ENCODE results near the gene GSX2.

GSX2 gene

DNA sequence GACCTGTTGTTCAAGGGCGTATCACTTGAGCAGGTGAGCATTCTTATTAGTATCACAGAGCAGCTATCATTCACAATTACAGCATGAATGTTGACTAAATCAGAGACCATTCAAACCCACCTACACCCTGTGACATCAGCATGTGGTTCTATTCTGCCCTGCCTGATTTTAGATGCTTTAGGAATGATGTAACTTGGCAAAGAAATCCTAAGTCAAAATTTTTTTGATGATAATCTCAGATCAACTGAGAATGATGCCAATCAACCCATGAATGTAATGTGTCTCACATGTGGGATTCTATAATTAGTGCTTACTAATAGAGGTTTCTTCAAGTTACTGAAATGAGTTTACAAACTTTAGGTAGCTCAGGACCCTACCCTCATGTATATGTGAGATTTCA lies 22.2 kb upstream of the GSX2 start:
- no peak for DNase-seq (ENCODE audit: low read depth in 3 of 3)

DNA sequence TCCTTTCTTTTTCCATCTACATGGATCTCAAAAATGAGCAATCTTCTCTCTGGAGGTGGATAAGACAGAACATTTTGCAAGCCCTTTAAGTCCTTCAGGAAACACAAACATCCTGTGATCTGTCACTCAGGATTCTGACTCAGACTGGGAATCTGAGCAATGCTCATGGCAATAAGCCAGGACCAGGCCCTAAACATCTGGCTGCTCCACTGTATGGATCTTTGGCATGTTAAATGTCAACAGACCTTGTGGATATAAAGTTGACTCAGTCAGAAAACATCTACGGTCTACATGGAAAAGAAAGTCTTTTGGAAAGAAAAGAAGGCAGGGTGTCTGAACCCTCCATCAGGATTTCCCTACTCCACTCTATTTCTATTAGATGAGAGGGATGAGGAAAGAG lies 17.8 kb upstream of the GSX2 start:
- DNase-seq (ENCODE audit: low read depth in 3 of 3) = no peak

DNA sequence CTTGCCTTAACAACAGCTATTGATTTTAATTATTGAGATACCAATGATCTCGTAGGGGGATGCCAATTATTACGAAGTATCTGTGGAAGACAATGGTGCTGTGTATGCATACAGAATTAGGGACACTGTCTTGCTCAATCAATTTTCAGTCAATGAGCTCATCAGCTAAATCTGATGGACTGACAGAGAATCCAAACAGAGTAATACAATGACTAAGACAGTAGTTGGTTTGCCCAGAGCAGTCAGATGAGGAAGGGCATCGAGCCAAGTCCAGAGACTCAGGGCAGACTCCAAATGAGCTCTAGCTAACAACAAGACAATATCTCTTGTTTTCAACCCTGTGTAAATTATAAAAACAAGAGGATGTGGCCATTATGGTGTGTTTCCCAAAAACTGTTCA lies 14.7 kb upstream of the GSX2 start:
- no peak for DNase-seq (ENCODE audit: low read depth in 3 of 3)

DNA sequence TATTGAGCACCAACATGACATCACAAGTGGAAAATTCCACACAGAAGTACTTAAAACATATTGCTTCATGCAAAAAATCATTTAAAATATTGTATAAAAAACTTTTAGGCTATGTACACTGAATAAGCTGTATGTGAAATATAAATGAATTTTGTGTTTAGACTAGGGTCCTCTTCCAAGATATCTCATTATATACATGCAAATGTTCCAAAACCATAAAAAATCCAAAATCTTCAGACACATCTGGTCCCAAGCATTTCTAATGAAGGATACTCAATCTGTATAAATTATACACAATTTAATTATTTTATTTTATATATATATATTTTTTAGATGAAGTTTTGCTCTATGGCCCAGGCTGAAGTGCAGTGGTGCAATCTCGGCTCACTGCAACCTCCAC lies 10.1 kb upstream of the GSX2 start:
- DNase-seq (ENCODE audit: low read depth in 3 of 3) = no peak

DNA sequence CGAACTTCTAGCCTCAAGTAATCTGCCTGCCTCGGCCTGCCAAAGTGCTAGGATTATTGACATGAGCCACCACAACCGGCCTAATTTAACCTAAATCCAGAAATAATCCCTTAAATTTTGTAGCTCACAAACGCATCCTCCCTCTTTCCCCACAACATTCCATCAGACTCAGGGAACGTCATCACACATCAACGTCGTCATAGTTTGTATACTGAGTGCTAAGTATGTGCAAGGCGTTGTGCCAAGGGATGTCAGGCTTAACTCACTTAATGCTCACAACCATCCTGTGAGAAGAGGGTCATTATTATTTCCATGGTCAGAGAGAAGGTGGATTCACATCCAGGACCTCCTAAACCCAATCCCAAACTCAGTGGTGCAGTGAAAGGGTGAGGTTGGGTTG lies 9.6 kb upstream of the GSX2 start:
- DNase-seq (ENCODE audit: low read depth in 3 of 3) = no peak

DNA sequence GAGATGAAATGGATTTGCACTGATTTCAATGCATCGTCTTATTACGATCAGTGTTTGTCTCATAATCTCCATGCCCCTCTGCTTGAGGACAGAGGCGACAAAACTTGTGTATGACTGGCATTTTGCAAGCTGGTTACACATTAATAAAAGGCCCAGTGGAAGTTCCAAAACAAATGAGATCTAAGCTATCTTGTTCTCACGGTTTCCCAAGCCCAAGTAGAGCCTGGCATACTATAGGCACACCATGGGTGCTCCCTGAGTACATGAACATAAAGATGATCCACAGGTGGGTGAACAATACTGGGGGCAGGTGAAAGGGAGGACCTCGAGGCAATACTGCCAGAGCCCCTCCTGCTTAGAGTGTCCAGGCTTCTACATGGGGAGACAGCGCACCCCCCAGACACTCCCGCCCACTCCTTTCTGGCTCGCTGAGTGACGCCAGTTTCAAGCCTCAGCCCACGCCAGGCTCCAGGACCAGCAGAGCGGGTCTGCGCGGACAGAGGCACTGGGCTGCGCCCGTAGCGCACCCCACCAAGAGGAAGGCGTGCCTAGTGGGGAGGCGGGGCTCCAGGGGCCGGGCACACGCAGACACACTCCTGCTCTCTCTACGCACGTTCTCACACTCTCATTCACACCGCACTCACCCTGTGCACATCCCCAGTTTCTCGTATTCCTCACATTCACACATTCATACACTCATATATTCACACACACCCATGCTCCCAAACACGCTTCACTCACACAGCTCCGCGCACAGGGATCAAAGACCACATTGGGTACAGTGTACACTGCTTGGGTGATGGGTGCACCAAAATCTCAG lies 8.9 kb upstream of the GSX2 start:
- no peak for DNase-seq (ENCODE audit: low read depth in 3 of 3)

DNA sequence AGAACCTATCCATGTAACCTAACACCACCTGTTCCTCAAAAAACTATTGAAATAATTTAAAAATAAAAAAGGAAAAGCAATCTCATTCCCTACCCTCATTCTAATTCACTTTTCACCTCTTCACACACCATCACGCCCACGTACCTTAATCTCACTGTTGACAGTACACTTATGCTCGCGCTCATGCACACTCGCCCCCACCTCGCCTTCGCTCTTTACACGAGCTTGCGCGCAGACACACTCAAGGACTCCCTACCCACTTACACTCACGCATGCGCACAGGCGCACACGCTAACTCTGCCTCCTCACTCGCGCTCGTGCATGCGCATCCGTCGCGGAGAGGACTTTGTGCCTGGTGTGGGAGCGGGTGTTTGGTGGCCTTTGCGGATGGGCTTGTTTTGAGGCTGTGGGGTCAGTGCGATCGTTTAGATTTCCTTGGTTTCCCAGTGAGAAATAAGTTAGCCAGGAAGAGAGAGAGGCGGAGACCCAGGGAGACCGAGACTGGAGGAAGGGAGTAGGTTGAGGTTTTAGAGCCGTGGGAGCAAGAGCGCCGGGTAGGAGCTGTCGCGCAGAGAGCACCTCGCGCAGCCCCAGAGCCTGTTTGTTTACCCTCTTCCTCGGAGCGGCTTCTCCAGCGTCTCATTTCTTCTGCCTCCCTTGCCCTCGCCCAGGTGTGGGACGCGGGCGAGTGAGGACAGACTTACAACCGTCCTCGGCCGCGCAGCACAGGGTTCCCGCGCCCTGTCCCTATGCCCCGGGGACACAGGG lies 8.1 kb upstream of the GSX2 start:
- DNase-seq (ENCODE audit: low read depth in 3 of 3) = peak; percentile 60 to 80 (median 80)

DNA sequence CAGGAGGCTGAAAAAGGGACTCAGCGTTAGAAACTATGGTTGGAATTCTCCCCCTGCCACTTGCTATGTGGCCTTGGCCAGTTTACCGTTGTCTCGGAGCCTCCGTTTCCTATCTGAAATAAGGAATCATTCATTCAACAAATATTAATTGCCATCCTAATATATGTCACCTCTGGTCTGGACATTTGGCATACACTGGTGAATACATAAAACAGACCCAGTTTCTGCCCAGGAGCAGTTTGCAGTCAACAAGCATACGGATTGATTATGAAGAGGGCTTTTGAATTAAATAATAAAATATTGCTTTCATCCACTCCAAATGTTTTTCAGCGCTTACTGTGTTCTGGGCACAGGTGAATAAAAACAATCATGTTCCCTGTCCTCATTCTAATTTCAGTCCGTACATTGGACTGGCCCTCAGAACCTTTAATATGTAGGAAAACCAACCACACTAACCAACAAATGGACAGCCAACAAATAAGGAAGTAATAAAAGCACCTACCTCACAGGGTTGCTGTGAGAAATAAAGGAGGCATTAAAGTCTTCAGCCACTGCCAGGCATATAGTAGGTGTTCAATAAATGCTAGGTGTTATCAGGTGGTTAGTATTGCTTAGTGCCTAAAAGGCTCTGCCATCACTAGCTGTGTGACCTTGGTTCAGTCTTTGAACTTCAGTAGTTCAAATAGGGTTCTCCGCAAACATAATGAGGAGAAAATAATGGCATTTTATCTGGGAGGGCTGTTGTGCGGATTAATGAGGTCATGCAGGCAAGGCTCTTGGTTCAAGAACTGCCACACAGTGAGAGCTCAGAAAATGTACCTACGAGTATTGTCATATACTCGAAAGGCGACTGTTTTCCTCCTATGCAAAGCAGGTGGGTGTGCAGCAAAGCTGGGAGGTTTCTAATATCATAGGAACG lies 7.3 kb upstream of the GSX2 start:
- no peak for DNase-seq (ENCODE audit: low read depth in 3 of 3)

DNA sequence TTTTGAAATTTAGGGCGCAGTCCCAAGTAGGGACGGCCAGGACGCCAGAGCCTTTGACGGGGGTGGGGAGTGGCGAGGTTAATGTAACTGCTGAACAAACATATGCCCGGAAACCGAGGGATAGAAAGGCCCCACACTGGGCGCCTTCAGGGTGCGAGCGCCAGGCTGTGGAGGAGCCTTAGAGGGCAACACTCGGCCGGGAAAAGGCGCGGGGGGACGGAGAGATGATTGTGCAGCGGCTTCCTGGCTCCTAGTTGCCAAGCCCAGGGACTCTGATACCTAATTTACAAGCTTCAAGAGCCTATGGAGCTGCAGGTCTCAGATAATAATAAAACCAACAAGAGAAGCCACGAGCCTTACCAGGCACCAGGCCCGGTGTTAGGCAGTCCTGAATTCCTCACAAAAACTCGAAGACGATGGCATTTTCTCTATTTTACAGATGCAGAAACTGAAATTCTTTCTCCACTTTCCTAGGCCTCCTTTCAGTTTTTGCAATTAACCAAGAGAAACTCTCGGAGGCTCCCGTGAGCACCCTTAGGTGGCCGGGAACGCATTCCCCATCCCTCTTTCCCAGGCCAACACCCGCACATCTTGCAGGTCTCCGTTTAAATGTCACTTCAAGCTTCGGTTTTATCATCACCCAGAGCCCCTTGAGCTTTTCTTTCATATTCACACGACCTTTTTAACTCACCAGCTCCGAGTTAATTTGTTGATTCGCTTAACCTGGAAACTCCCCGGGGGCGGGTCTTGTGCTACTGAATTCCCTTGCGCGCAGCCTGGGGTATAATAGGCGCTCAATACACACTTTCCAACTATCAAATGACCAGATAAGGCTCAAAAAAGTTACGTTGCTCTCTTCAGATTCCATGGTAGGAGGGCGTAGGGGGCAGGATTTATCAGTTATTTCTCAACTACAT lies 6.4 kb upstream of the GSX2 start:
- DNase-seq (ENCODE audit: low read depth in 3 of 3) = no peak

DNA sequence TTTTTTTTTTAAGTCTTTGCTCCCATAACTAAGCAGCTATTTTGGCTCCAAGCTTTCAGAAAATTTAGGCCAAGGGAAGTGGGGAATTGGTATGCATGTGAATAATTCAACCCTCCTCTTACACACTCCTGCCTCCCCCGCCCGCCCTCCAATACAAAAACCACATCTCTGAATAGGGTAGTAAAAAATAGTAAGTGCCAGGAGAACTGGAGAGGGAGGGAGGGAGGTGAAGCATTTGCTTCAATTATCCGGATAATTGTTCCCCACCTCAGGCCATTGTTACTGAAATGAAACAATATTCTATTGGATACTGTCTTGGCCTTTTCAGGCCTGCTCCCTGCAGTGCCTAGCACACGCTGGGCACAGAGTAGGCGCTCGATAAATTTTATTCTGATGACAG lies 5.5 kb upstream of the GSX2 start:
- no peak for DNase-seq (ENCODE audit: low read depth in 3 of 3)

DNA sequence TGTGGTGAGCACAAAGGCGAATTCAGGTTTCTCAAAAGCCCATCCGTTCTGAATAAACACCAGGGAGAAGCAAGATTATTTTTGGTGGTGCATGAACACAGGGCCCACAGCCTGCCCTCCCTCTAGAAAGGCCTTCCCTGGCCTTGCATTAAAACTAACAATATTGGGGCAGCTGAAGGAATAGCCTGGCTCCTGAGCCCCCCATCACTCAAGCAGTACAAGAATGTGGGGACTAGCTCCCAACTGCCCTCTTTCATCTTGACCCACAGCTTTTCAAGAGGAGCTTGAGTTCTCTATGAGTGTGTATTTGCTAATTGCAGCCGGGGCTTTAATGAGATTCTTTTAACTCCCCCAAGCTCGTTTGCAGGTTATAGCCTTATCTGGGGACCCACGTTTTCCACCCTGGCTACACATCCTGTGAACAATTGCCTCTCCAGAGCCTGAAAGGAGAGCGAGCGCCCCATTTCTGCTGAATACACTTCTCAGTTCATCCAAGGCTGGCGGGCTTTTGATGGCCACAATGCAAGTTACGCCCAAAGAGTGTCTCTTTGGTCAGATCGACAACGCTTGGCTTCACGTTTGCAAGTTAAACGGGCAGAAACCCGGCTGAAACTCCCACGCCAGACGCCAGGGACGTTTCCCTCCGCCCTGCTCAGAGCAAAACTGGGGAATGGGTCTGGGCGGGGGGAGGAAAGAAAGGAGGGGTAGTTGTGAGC lies 4.7 kb upstream of the GSX2 start:
- no peak for DNase-seq (ENCODE audit: low read depth in 3 of 3)

DNA sequence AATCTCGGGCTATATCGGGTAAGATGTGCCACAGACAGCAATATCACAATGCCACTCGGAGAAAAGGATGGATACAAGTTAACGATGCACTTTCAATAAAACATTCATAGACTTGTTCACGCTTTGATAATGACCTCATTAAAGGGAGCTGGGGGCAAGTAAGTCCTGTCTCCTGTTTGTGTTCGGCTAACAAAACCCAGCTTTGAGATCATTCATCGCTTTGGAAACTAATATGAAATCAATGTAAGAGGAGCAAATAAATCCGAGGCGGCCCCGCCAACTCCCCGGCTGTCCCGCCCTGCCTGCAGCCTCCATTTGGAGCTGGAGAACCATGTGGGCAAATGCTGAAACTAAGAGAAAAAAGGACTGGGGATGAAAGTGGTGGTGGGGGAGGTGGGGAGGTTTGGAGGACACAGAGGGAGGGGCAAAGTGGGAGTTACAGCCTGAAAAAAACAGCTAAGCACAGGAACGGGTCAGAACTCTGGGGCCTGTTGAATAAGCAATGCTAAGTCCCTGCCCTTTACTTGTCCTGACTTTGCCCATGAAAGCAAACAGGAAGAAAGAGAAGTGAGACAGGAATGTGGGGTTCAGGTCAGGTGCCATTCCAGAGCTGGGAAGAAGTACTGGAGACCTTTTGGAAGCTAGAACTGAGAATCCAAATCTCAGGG lies 3.5 kb upstream of the GSX2 start:
- DNase-seq (ENCODE audit: low read depth in 3 of 3) = no peak

DNA sequence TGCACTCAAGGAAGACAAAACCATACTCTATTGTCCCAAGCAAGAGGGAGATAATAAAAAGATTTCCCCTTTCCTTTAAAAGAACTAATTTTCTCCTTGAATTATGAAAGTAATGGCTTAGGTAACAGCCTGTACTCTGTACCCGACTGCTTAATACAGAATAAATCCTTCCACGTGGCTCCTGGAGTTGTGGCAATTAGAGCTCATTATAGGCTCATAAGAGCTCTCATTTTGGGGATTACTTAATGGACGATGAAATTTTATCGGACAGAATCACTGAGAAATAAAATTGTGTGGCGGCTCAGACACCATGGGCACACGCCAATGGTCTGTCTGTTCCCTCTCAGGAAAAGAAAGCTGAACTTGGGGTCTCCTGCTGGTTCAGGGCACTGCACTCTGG lies 2.8 kb upstream of the GSX2 start:
- DNase-seq (ENCODE audit: low read depth in 3 of 3) = no peak

DNA sequence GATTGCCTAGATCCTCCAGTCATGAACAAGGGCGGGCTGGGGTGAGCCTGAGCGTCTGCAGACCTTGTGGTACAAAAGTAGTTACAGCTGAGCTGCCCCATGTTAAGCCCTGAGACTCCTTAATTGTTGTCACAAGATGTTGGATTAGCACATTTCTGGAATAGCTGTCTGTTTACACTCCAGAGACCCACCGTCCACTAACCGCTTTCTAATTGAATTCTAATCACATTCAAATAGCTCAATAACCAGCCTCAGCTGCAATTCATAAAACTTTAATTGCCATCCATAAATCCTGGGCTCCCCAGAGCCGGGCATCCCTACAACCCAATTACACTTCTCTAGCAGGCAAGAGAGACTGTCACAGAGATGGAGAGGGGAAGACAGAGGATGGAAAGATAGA lies 1.6 kb upstream of the GSX2 start:
- DNase-seq (ENCODE audit: low read depth in 3 of 3) = no peak

DNA sequence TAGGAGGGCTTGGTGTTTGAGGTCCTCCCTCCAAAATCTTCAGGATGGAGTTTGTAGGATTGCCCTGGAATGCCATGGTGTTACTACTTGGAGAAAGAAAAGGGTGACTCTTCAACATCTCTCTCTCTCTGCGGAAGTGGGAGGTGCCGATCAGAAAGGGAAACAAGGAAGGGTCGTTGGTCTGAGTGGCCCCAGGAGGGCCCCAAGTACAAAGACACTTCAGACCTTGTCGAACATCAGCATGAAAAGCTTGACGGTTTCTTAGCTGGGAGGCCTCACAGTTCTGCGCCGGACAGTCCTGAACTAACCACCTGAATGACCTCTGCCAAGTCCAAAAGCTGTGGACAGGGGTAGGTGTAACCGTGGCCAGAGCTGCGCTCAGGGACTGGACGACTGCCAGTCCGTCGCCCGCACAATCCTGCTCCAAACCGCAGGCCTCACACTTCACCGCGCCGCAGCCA lies 646 bp upstream of the GSX2 start:
- DNase-seq (ENCODE audit: low read depth in 3 of 3) = no peak

DNA sequence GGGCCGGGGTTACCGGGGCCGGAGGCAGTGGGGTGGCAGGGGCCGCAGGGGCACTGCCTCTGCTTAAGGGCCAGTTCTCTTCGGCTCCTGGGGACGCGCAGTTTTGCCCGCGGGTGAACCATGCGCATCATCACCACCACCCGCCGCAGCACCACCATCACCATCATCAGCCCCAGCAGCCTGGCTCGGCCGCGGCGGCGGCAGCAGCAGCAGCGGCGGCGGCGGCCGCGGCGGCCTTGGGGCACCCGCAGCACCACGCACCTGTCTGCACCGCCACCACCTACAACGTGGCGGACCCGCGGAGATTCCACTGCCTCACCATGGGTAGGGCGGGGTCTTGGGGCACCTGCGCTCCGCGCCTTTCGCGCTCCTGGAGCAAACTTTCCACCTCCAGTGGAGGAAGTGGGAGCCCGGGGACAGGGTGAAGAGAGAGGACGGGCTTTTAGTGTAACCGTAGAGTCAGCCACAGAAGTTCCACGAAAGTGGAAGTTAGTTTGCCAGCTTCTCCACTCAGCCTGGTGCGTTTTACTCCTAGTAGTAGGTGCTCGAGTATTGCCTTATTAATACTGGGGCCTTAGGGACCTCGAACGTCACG lies 729 bp downstream of the GSX2 start:
- DNase-seq (ENCODE audit: low read depth in 3 of 3) = no peak

DNA sequence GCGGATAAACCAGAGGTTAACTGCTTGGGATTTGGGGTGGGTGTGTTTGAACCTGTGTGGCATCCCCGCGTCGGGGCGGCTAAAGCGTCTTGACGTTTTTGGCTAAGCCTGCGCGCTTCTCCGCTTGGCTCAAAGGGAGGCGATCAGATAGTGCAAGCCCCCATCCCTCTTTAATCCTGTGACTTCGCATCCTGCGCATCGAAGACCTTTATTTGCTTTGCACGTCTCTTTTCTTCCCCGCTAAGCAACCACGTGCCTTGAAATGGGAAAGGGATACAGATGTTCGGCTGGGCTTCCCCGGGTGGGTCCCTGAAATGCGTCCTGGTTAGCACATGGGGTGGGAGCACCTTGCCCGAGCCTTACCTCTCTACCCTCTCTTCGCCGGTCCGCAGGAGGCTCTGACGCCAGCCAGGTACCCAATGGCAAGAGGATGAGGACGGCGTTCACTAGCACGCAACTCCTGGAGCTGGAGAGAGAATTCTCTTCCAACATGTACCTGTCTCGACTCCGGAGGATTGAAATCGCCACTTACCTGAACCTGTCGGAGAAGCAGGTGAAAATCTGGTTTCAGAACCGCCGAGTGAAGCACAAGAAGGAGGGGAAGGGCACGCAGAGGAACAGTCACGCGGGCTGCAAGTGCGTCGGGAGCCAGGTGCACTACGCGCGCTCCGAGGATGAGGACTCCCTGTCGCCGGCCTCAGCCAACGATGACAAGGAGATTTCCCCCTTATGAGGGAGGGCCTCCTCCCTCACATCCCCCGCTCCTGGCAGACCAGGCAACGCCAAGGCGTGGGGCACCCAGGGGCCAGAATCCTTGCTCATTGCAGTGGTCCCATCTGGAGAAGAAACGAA lies 1.5 kb downstream of the GSX2 start:
- no peak for DNase-seq (ENCODE audit: low read depth in 3 of 3)

DNA sequence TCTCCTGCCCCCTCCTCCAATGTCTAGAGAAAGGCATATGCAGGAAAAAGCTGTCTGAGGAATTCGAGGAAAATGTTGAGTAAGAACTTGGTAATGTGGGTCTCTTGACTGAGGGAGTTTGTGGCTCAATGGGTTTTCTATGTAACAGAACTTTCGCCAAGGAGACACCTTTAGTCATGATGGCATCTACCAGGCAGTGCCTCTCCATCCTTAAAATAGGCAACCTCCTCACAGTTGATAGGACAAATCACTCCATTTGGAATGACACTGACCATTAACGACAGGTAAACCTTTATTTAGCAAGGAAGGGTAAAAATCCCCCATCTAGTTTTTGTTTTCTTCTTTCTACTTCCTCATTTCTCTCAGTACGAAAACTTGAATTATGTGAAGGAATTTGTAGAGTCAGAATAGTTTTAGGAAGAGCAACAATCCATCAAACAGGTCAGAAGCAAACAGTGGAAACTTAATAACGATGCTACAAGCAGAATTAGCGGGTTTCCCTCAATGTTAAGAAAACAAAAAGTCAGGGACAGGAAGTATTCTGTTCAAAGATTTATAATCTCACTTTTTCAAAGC lies 2.7 kb downstream of the GSX2 start:
- DNase-seq (ENCODE audit: low read depth in 3 of 3) = no peak

Measured in stimulated activated CD4-positive, alpha-beta T cell treated with anti-CD3 and anti-CD28 coated beads, TNF-alpha, amount 100 ng/mL, for 4 hours (primary cell).